ENCODE data around the gene SEMA3C.

The SEMA3C gene

GRCh38 chr7:80785276-80785675, 133.6 kb downstream of the SEMA3C start:
- in situ Hi-C loops (cut with HindIII; ENCODE audit: low sequenced_read_pairs) = no loop called here

GRCh38 chr7:80783678-80784327, 135.0 kb downstream of the SEMA3C start:
- in situ Hi-C loops (cut with HindIII; ENCODE audit: low sequenced_read_pairs) = no loop called here

- in situ Hi-C loops (cut with HindIII; ENCODE audit: low sequenced_read_pairs) = no loop called here
Observed at GRCh38 chr7:80783186-80783677, 135.6 kb downstream of the SEMA3C start.

- in situ Hi-C loops (cut with HindIII; ENCODE audit: low sequenced_read_pairs) = no loop called here
Observed at GRCh38 chr7:80781561-80781979, 137.3 kb downstream of the SEMA3C start.

- in situ Hi-C loops (cut with HindIII; ENCODE audit: low sequenced_read_pairs) = no loop called here
Observed at GRCh38 chr7:80781146-80781545, 137.7 kb downstream of the SEMA3C start.

GRCh38 chr7:80779456-80779855, 139.4 kb downstream of the SEMA3C start:
- in situ Hi-C loops (cut with HindIII; ENCODE audit: low sequenced_read_pairs) = no loop called here

GRCh38 chr7:80775897-80776296, 143.0 kb downstream of the SEMA3C start:
- in situ Hi-C loops (cut with HindIII; ENCODE audit: low sequenced_read_pairs) = no loop called here

GRCh38 chr7:80775482-80775881, 143.4 kb downstream of the SEMA3C start:
- in situ Hi-C loops (cut with HindIII; ENCODE audit: low sequenced_read_pairs) = no loop called here

- in situ Hi-C loops (cut with HindIII; ENCODE audit: low sequenced_read_pairs) = loop anchor here (5.0 kb wide), 1 partner anchor 67 kb away; no protein-coding TSS in a partner anchor
Observed at GRCh38 chr7:80774843-80775242, 144.0 kb downstream of the SEMA3C start.

GRCh38 chr7:80773787-80774508, 144.9 kb downstream of the SEMA3C start:
- in situ Hi-C loops (cut with HindIII; ENCODE audit: low sequenced_read_pairs) = loop anchor here (5.0 kb wide), 1 partner anchor 68 kb away; no protein-coding TSS in a partner anchor

- in situ Hi-C loops (cut with HindIII; ENCODE audit: low sequenced_read_pairs) = loop anchor here (5.0 kb wide), 1 partner anchor 70 kb away; no protein-coding TSS in a partner anchor
Observed at GRCh38 chr7:80772347-80772993, 146.4 kb downstream of the SEMA3C start.

GRCh38 chr7:80771523-80771922, 147.3 kb downstream of the SEMA3C start:
- in situ Hi-C loops (cut with HindIII; ENCODE audit: low sequenced_read_pairs) = loop anchor here (5.0 kb wide), 1 partner anchor 71 kb away; no protein-coding TSS in a partner anchor

GRCh38 chr7:80770675-80771081, 148.2 kb downstream of the SEMA3C start:
- in situ Hi-C loops (cut with HindIII; ENCODE audit: low sequenced_read_pairs) = loop anchor here (5.0 kb wide), 1 partner anchor 72 kb away; no protein-coding TSS in a partner anchor

- in situ Hi-C loops (cut with HindIII; ENCODE audit: low sequenced_read_pairs) = loop anchor here (5.0 kb wide), 1 partner anchor 72 kb away; no protein-coding TSS in a partner anchor
Observed at GRCh38 chr7:80770061-80770460, 148.8 kb downstream of the SEMA3C start.

- in situ Hi-C loops (cut with HindIII; ENCODE audit: low sequenced_read_pairs) = no loop called here
Observed at GRCh38 chr7:80768756-80769155, 150.1 kb downstream of the SEMA3C start.

GRCh38 chr7:80767654-80768053, 151.2 kb downstream of the SEMA3C start:
- in situ Hi-C loops (cut with HindIII; ENCODE audit: low sequenced_read_pairs) = no loop called here

GRCh38 chr7:80766724-80767123, 152.1 kb downstream of the SEMA3C start:
- in situ Hi-C loops (cut with HindIII; ENCODE audit: low sequenced_read_pairs) = no loop called here

- in situ Hi-C loops (cut with HindIII; ENCODE audit: low sequenced_read_pairs) = no loop called here
Observed at GRCh38 chr7:80764132-80764531, 154.7 kb downstream of the SEMA3C start.

GRCh38 chr7:80763704-80764103, 155.1 kb downstream of the SEMA3C start:
- in situ Hi-C loops (cut with HindIII; ENCODE audit: low sequenced_read_pairs) = no loop called here

- in situ Hi-C loops (cut with HindIII; ENCODE audit: low sequenced_read_pairs) = no loop called here
Observed at GRCh38 chr7:80763289-80763688, 155.6 kb downstream of the SEMA3C start.

- in situ Hi-C loops (cut with HindIII; ENCODE audit: low sequenced_read_pairs) = no loop called here
Observed at GRCh38 chr7:80760292-80760691, 158.6 kb downstream of the SEMA3C start.

Data from endothelial cell of hepatic sinusoid (primary cell).